Subcutaneous abdominal adipose tissue (tissue), 5 donors: ENCODE results near the gene TRDN.

Experiments used
- H3K27ac ChIP-seq: one replicate; pipeline ENCODE4 v1.7.0; 2013; ENCODE audit warnings: low read depth, mild to moderate bottlenecking, inconsistent platforms, low read length, moderate library complexity
- H3K27me3 ChIP-seq, 5 donors: one replicate each; pipeline ENCODE4 v1.7.0; 2013; ENCODE audit warnings: low read length in 5 of 5, inconsistent platforms in 1 of 5; ENCODE audit not compliant: control insufficient read depth in 5 of 5, insufficient read depth in 4 of 5
- H3K36me3 ChIP-seq, 5 donors: one replicate each; pipeline ENCODE4 v1.7.0; 2013; ENCODE audit warnings: low read length in 5 of 5; ENCODE audit not compliant: control insufficient read depth in 5 of 5, insufficient read depth in 5 of 5
- H3K4me1 ChIP-seq, 5 donors: one replicate each; pipeline ENCODE4 v1.7.0; 2013; ENCODE audit warnings: low read length in 5 of 5, mild to moderate bottlenecking in 3 of 5, moderate library complexity in 1 of 5; ENCODE audit not compliant: control insufficient read depth in 5 of 5, insufficient read depth in 5 of 5
- H3K4me3 ChIP-seq, 5 donors: one replicate each; pipeline ENCODE4 v1.7.0; 2013; ENCODE audit warnings: low read length in 5 of 5, low read depth in 1 of 5
- H3K9ac ChIP-seq, 5 donors: one replicate each; pipeline ENCODE4 v1.7.0; 2013; ENCODE audit warnings: low read length in 5 of 5, mild to moderate bottlenecking in 4 of 5, moderate library complexity in 3 of 5
- H3K9me3 ChIP-seq, 5 donors: one replicate each; pipeline ENCODE4 v1.7.0; 2013; ENCODE audit warnings: low read length in 5 of 5; ENCODE audit not compliant: control insufficient read depth in 5 of 5
- donor health status: healthy.
- donor health status: healthy.
- donor health status: healthy.
- donor health status: healthy.
- donor health status: healthy.

TRDN gene

GRCh38 chr6:123520217-123520616 is 116.5 kb downstream of the TRDN start:
- peaks cover 0 to 3% (median 0%) of the 10 kb centered on the region in 5 donors for H3K9me3 ChIP-seq
- no peaks in the 10 kb centered on the region for H3K27me3 ChIP-seq
- no peak overlapping the region for H3K9ac ChIP-seq
- H3K27ac ChIP-seq = no peak overlapping the region
- H3K4me3 ChIP-seq = peak overlapping the region in 1 of 5 donors; percentile 34
- H3K4me1 ChIP-seq = peaks cover 0 to 35% (median 11%) of the 10 kb centered on the region in 5 donors
- no peaks in the 10 kb centered on the region for H3K36me3 ChIP-seq

GRCh38 chr6:123519189-123519505 is 117.6 kb downstream of the TRDN start:
- Histone ChIP-seq H3K27ac (peak overlapping the region; percentile 58), H3K27me3 (no peaks in the 10 kb centered on the region), H3K9me3 (peaks cover 0 to 3% (median 0%) of the 10 kb centered on the region in 5 donors), H3K4me1 (peaks cover 0 to 39% (median 11%) of the 10 kb centered on the region in 5 donors), H3K36me3 (no peaks in the 10 kb centered on the region), H3K9ac (peak overlapping the region in 1 of 5 donors; percentile 56), H3K4me3 (peak overlapping the region in 3 of 5 donors; percentile 11 to 48 (median 33))

GRCh38 chr6:123518441-123519188 is 118.1 kb downstream of the TRDN start:
- Histone ChIP-seq H3K27ac (peak overlapping the region; percentile 58), H3K36me3 (no peaks in the 10 kb centered on the region), H3K4me1 (peaks cover 0 to 42% (median 11%) of the 10 kb centered on the region in 5 donors), H3K9me3 (peaks cover 0 to 3% (median 0%) of the 10 kb centered on the region in 5 donors), H3K9ac (peak overlapping the region in 3 of 5 donors; percentile 13 to 48 (median 35)), H3K4me3 (peak overlapping the region in 3 of 5 donors; percentile 33 to 48 (median 39)), H3K27me3 (no peaks in the 10 kb centered on the region)

GRCh38 chr6:123515715-123516114 is 121.0 kb downstream of the TRDN start:
- H3K4me1 ChIP-seq = peaks cover 0 to 32% (median 11%) of the 10 kb centered on the region in 5 donors
- H3K27ac ChIP-seq = peak overlapping the region; percentile 63
- no peak overlapping the region for H3K4me3 ChIP-seq
- H3K9me3 ChIP-seq = no peaks in the 10 kb centered on the region
- no peak overlapping the region for H3K9ac ChIP-seq
- H3K27me3 ChIP-seq = no peaks in the 10 kb centered on the region
- no peaks in the 10 kb centered on the region for H3K36me3 ChIP-seq

GRCh38 chr6:123509112-123509511 is 127.6 kb downstream of the TRDN start:
- peaks cover 0 to 8% (median 0%) of the 10 kb centered on the region in 5 donors for H3K4me1 ChIP-seq
- no peak overlapping the region for H3K27ac ChIP-seq
- no peaks in the 10 kb centered on the region for H3K9me3 ChIP-seq
- H3K9ac ChIP-seq = no peak overlapping the region
- H3K27me3 ChIP-seq = no peaks in the 10 kb centered on the region
- no peaks in the 10 kb centered on the region for H3K36me3 ChIP-seq
- H3K4me3 ChIP-seq = no peak overlapping the region

- Histone ChIP-seq H3K4me3 (no peak overlapping the region), H3K9me3 (no peaks in the 10 kb centered on the region), H3K27ac (no peak overlapping the region), H3K4me1 (peaks cover 0 to 9% (median 0%) of the 10 kb centered on the region in 5 donors), H3K9ac (no peak overlapping the region), H3K27me3 (no peaks in the 10 kb centered on the region), H3K36me3 (no peaks in the 10 kb centered on the region)
Observed at GRCh38 chr6:123508290-123508689, 128.5 kb downstream of the TRDN start.

- Histone ChIP-seq H3K27ac (no peak overlapping the region), H3K36me3 (no peaks in the 10 kb centered on the region), H3K27me3 (no peaks in the 10 kb centered on the region), H3K4me3 (no peak overlapping the region), H3K9ac (no peak overlapping the region), H3K9me3 (no peaks in the 10 kb centered on the region), H3K4me1 (peaks cover 0 to 9% (median 0%) of the 10 kb centered on the region in 5 donors)
Observed at GRCh38 chr6:123507582-123507981, 129.2 kb downstream of the TRDN start.

GRCh38 chr6:123503619-123504018 is 133.1 kb downstream of the TRDN start:
- H3K9me3 ChIP-seq = no peaks in the 10 kb centered on the region
- H3K4me3 ChIP-seq = no peak overlapping the region
- no peak overlapping the region for H3K9ac ChIP-seq
- H3K36me3 ChIP-seq = no peaks in the 10 kb centered on the region
- H3K27me3 ChIP-seq = no peaks in the 10 kb centered on the region
- H3K4me1 ChIP-seq = peaks cover 0 to 9% (median 0%) of the 10 kb centered on the region in 5 donors
- no peak overlapping the region for H3K27ac ChIP-seq

GRCh38 chr6:123497025-123497424 is 139.7 kb downstream of the TRDN start:
- Histone ChIP-seq H3K4me1 (no peaks in the 10 kb centered on the region), H3K27ac (no peak overlapping the region), H3K9me3 (no peaks in the 10 kb centered on the region), H3K27me3 (no peaks in the 10 kb centered on the region), H3K36me3 (no peaks in the 10 kb centered on the region), H3K9ac (no peak overlapping the region), H3K4me3 (no peak overlapping the region)

- H3K4me3 ChIP-seq = no peak overlapping the region
- H3K36me3 ChIP-seq = no peaks in the 10 kb centered on the region
- H3K9me3 ChIP-seq = no peaks in the 10 kb centered on the region
- H3K4me1 ChIP-seq = no peaks in the 10 kb centered on the region
- no peak overlapping the region for H3K9ac ChIP-seq
- no peak overlapping the region for H3K27ac ChIP-seq
- H3K27me3 ChIP-seq = no peaks in the 10 kb centered on the region
Observed at GRCh38 chr6:123489589-123489988, 147.2 kb downstream of the TRDN start.
